NCI-H2227 treated with DMSO at 0.1 percent for 48 hours (cell line): ENCODE data around the gene HAUS1.
"Not testable (repeated sequence)": the region's sequence is repeated elsewhere in the genome, so short reads cannot be mapped to it uniquely, and the experiment has no call there.

Source experiments
- DNase-seq: peaks from one replicate; lab custom pipeline; 2025; lab: John Stamatoyannopoulos, UW

Gene HAUS1

DNA sequence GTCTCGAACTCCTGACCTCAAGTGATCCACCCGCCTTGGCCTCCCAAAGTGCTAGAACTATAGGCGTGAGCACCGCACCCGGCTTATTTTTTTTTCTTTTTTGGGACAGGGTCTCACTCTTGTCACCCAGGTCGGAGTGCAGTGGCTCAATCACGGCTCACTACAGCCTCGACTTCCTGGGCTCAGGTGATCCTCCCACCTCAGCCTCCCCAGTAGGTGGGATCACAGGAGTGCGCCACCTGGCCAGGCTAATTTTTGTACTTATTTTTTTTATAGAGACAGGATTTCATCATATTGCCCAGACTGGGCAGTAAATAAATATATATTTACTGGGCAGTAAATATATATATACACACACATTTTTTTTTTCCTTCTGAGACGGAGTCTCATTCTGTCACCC is 8.7 kb upstream of the HAUS1 start:
- no peak for DNase-seq

DNA sequence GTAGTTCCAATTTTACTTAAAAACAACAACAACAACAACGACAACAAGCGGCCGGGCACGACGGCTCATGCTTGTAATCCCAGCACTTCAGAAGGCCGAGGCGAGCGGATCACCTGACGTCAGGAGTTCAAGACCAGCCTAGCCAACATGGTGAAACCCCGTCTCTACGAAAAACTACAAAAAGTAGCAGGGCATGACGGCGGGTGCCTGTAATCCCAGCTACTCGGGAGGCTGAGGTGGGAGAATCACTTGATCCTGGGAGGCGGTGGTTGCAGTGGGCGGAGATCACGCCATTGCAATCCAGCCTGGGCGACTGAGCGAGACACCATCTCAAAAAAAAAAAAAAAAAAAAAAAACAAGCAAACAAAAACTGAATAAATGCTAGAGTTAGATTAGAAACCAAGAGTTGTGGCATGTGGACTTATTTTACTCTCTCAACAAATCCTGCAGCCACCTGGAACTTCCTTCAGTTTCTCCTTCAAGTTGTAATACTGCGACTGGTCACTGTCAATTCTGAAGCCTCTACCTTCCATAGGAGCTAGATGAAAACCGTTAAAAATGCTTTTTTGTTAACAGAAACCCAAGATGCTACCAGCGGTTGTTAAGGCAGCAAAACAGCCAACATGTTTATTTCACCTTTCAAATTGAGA is 7.4 kb upstream of the HAUS1 start:
- DNase-seq: no peak

DNA sequence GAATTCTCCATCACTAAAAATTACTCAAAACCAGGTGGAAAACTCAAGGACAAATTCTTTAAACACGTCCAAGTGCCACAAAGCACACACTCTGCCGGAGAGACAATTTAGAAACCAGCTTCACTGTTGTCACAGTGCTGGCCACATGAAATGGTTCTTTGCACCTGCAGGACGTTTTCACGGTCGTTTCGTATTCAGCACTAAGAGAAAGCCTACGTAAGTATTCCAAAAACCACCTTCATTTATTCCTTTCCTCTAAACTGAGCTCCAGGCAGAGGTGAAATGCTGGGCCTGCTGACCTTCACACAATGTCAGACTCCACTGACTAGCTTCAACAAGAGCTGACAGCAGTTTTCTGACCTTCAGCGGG is 6.8 kb upstream of the HAUS1 start:
- DNase-seq: no peak

DNA sequence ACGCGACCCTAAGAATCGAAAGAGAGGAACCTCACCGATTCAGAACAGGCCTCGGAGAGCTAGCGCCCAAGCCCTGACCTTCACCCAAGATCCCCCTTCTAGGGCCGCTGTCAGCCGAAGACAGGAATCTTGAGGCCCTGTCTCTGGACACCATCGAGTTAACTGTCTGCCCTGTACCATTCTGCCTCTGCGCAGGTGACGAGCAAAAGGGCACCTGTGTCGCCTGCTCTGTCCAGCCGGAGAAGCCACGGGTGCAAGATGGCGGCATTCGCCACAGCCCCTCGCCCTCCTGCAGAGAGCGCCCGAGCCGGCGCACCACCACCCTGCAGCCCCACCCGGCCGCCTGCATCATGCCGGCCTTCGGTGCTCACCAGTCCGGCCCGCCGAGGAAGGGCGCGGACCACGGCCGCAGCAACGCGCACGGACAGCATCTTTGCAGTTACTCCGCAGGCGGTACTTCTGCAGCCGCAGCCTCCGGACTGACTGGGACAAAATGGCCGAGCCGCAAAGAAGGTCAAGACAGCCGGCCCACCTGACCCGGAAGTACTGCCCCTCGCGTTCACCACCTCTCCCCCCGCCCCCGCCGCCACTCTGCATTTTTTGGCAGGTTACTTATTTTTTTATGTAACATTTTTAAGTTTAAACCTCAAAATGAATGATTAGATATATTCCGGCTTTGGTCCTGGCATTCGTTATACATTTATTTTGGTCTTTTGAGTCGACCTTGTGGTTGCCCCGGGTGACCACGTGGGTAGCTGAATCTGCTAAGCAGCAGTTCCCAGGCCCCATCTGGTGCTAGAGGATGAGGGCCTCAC is 6.2 kb upstream of the HAUS1 start, which contains the start of gene ATP5F1A:
TSS of gene ATP5F1A (minus strand) at position 496 of the 815 bp plus-strand sequence. CDS start at position 431, 65 bp downstream.
- DNase-seq: peak; percentile 95

DNA sequence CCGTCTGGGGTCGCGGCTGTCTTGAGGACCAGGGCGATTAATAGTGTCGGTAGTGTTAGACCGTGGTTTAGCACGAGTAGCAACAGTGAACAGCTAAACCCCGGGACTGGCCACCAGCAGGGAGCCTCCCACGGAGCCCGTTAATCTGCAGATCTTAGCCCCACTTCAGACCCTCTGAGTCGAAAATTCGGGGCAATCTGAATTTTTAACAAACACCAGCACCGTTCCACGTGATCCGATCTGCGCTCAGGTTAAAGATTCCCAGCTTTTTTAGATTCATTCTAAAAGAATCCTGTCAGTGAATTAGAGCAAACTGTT is 5.6 kb upstream of the HAUS1 start:
- no peak for DNase-seq

- DNase-seq: no peak
Observed at GRCh38 chr18:46099463-46099862, 4.7 kb upstream of the HAUS1 start.

DNA sequence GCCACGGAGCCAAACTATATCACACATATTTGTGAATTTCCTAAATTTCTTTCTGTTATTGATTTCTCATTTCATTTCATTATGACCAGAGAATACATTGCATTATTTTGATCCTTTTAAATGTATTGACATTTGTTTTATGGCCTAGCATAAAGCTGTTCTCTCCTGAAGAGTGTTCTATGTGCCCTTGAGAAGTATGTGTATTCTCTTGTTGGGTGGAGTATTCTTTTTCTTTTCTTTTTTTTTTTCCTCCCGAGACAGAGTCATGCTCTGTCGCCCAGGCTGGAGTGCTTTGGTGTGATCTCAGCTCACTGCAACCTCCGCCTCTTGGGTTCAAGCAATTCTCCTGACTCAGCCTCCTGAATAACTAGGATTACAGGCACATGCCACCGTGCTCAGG is 5.2 kb downstream of the HAUS1 start:
- DNase-seq: no peak

- no peak for DNase-seq
Observed at GRCh38 chr18:46110406-46110805, 6.2 kb downstream of the HAUS1 start.

- no peak for DNase-seq
Observed at GRCh38 chr18:46113751-46114150, 9.6 kb downstream of the HAUS1 start.

DNA sequence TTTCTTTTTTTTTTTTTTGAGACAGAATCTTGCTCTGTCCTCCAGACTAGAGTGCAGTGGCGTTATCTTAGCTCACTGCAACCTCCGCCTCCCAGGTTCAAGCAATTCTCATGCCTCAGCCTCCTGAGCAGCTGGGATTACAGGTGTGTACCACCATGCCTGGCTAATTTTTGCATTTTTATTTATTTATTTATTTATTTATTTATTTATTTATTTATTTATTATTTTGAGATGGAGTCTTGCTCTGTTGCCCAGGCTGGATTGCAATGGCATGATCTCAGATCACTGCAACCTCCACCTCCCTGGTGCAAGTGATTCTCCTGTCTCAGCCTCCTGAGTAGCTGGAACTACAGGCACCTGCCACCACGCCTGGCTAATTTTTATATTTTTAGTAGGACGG is 22.4 kb downstream of the HAUS1 start:
- DNase-seq: not testable (repeated sequence)

GRCh38 chr18:46130061-46130460 is 25.9 kb downstream of the HAUS1 start:
- DNase-seq: no peak

- DNase-seq: not testable (repeated sequence)
Observed at GRCh38 chr18:46130549-46130948, 26.4 kb downstream of the HAUS1 start.

DNA sequence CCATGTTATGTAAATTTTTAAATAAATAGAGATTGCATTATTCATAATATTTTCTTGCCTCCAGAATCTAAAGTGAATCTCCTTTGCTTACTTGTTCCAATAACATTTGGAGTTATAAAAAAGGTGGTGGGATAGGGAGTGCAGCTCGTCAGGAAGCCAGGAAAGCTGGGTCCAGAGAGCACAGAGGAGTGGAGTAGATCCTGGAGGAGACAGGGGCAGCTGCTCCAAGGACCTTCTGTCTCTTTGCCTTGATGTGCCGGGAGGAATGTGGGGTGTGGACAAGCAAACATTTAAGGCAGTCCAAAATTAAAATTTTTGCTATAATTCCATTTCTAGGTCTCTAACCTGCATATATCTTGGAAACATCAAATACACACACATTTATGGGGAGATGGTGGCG is 29.3 kb downstream of the HAUS1 start:
- DNase-seq: no peak

GRCh38 chr18:46134920-46135675 is 30.9 kb downstream of the HAUS1 start:
- DNase-seq: no peak

DNA sequence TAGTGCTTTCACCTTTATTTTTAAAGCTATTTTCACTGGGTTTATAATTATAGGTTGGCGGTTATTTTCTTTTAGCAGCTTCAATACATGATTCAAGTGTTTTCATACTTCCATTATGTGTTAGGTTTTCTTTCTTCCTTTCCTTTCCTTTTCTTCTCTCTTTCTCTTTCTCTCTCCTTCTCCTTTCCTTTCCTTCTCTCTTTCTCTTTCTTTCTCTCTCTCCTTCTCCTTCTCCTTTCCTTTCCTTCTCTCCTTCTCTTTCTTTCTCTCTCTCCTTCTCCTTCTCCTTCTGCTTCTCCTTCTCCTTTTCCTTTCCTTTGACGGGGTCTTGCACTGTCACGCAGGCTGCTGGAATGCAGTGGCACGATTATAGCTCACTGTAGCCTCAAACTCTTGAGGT is 36.0 kb downstream of the HAUS1 start:
- DNase-seq: no peak

DNA sequence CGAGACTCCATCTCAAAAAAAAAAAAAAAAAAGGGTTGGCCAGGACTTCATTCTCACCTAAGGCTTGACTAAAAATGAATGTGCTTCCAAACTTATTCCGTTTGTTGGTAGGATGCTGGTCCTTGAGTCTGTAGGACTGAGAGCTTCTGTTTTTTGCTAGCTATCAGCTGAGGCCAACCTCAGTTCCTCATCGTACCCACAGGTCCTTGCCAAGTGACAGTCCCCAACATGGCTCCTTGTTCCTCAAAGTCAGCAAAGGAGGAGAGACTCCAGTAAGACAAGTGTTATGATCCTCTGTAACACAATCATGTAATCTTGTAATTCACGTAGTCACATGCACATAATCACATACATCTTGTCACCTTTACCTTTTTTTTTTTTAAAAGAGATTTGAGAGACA is 37.0 kb downstream of the HAUS1 start:
- no peak for DNase-seq

DNA sequence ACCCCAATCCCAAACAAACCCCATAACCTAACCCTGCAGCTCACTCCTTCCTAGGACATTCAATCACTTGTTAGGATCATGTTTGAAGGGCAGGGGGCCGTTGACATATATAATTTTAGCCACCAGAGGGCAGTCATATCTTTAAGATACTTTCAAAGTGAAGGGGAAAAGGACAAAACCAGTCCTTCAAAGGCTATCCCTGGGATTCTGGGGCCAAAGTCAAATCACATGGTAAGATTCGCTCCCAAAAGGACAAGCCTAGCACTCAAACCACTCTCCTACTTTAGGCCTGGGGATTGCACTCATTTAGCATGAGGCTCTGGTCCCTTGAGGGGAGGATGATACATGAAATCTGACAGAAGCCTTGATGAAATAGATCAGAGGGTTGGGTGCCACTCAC is 44.6 kb downstream of the HAUS1 start:
- DNase-seq: peak; percentile 55

- no peak for DNase-seq
Observed at GRCh38 chr18:46152436-46152807, 48.2 kb downstream of the HAUS1 start.

- DNase-seq: no peak
Observed at GRCh38 chr18:46152808-46153617, 48.8 kb downstream of the HAUS1 start.

DNA sequence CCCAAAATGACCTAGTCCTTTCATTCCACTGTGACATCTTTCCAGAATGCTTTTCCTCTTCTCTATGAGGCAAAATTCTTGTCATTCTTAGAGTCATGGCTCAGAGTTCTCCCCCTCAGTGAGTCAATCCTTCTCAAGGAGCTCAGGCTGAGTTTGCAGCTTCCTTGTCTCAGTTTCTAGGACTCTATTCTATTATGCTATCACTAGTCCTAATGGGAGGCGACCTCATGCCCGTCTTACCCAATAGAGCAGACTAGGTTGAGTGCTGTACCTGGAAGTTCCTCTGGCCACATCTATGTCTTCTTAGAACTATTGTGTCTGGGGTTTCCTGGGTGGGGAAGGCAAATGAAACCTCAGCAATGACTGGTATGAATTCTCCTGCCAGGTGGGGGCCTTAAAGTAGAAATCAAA is 51.5 kb downstream of the HAUS1 start:
- no peak for DNase-seq

DNA sequence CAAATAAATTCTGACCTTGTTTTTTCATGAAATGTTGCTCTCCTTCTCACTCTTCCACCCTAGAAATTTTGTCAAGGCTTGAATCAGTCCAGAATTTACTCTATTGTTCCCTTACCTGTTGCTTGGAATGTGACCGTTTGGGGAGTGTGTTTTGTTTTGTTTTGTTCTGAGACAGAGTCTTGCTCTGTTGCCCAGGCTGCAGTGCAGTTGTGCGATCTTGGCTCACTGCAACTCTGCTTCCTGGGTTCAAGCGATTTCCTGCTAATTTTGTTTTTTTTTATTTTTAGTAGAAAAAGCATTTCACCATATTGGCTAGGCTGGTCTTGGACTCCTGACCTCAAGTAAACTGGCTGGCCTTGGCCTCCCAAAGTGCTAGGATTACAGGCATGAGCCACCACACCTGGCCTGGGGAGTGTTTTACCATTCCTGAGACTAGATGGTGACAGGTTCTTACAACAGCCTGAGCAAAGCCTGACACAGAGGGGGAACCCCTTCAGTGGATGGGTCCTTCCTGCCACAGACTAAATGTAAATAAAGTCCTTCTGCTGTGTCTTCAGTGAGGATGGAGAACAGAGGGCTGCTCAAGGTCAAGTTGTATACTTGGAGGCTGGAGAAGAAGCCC is 52.0 kb downstream of the HAUS1 start:
- no peak for DNase-seq

GRCh38 chr18:46156843-46157242 is 52.7 kb downstream of the HAUS1 start:
- DNase-seq: no peak
